GM23248 (cell line): ENCODE data around the gene DPY19L1.
"Not testable (repeated sequence)": the region's sequence is repeated elsewhere in the genome, so short reads cannot be mapped to it uniquely, and the experiment has no call there.

Source experiments
- EZH2 ChIP-seq: fragments of 200-600 bp; sonication (generic); IDR thresholded peaks from 2 replicates; pipeline ENCODE4 v1.6.1; 2018; ENCODE audit warnings: antibody characterized with exemption, mild to moderate bottlenecking; ENCODE audit not compliant: insufficient read depth, poor library complexity, severe bottlenecking
- EZH2phosphoT487 ChIP-seq: fragments of 200-600 bp; sonication (generic); IDR thresholded peaks from 2 replicates; pipeline ENCODE4 v1.6.1; 2018; ENCODE audit warnings: antibody characterized with exemption, moderate library complexity, mild to moderate bottlenecking, low read depth; ENCODE audit not compliant: insufficient read depth

DNA sequence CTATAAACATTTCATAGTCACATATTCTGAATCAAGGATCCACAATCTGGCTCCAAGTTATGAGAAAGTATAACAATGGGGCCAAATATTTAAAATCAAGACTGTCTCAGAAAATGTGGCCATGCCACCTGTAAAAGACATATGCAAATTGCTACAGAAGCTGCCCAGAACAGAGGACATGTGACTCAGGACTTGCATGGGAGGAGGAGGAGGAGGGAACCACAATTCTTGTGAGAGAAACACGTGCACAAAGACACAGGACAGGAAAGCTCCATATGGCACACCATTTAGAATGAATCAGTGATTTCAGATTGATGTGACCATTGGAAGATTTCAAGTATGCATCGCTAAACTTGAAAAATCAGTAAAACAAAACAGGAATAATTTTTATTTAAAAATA is 133.4 kb downstream of the DPY19L1 start:
- TF ChIP-seq EZH2phosphoT487, EZH2: not testable (repeated sequence)
